Stimulated activated CD8-positive, alpha-beta memory T cell treated with anti-CD3 and anti-CD28 coated beads, Interleukin-12 subunit alpha, Interleukin-12 subunit beta, amount 100 ng/mL, for 4 hours (primary cell): ENCODE results near the gene MICALL1.

Source experiments
- DNase-seq: peaks from one replicate; pipeline ENCODE4 v3.0.0-alpha.2; 2020; ENCODE audit warnings: low read depth

MICALL1 gene

GRCh38 chr22:37906364-37907008 lies 389 bp downstream of the MICALL1 start:
- DNase-seq = no peak

DNA sequence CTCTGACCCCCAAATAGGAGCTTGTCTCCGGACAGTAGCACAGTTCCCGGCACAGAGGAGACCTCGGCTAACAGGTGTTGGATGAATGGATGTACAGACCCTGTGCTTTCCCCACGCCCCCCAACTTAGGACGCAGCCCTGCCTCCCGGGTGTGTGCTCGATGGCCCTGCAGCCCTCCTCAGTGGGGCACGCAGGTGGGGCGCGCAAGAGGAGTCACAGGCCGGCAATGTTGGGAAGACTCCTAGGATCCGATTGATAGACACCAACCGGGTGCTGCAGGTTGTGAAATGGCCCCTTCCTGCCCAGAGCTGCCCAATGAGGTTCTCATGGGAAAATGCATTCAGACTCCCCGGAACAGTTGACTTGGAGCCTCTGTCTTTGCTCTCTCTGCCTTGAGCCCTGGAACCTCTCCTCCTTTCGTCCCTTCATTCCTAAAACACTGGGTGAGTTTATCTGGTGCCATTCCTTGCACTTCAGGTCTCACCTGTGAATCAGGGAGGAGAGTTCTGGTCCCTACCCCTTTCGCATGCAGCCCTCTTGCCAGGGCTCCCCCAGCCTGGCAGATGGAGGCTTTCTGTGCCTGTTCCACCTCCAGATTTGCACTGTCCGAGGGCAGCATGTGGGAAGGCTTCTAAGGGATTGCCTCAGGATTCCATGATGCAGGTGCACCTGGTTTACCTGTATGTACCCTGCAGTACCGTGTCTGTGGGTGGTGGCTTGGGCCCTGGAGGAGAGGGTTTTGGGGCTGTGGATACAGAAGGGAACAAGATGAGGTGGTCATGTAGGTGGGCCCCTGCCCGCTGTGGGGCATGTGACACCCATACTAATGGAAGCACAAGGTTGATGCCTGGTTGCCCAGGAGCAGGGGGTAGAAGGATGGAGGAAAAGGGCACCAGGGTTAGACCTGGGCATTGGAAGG lies 1.2 kb downstream of the MICALL1 start:
- DNase-seq = no peak

DNA sequence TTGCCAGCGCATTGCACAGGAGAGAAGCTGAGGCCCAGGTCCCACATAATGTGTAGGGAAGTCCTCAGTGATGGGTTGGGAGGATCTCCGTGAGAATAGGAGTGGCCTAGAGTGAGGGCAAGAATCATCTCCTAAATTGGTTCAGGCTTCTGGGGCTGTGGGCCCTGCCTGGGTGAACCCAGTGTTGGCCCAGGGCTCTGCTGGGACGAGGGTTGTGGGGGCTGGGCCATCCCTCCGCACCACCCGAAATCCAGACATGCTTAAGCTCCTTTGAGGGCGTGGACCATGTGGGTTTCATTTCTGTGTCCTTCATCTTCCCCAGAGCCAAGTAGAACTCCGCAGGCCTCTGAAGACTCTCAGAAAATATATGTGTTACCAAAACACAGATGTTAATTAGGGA lies 3.7 kb downstream of the MICALL1 start:
- DNase-seq = no peak

DNA sequence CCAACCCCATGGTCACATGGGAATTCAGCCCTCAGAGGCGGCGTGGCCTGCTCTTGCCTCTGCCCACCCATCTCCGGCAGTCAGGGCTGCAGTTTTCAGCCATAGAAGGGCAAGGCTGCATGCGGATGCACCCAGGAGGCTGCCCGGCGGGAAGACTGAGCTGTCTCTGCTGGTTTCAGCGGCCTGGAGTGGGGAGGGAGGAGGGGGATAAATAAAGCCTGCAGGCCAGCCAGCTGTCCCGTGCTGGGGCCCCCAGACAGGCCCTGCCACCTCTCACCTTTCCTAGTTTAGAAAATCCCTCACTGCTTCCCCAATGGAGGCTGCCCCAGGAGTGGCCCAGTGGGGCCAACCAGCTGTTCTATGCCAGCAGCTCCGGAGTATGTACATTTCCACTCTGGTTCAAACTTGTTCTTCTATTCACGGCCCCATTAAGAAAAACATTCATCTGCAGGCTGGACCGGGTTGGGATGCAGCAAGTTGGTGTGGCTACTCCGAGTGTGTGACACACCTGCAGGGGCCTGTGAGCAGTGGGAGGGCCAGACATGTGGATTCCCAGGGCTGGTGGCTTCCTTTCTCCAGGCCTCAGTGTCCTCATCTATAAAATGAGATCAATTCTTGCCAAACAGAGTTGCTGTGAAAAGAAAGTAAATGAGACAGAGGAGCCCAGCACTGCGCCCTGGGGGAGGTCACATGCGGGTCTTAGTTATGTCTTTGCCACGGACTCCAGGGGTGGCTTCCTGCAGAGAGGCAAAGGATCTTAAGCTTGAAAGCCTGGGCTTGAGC lies 5.0 kb downstream of the MICALL1 start:
- no peak for DNase-seq

- DNase-seq = no peak
Observed at GRCh38 chr22:37911697-37912096, 5.6 kb downstream of the MICALL1 start.

- DNase-seq = no peak
Observed at GRCh38 chr22:37912171-37912570, 6.1 kb downstream of the MICALL1 start.

- no peak for DNase-seq
Observed at GRCh38 chr22:37913233-37913721, 7.2 kb downstream of the MICALL1 start.

DNA sequence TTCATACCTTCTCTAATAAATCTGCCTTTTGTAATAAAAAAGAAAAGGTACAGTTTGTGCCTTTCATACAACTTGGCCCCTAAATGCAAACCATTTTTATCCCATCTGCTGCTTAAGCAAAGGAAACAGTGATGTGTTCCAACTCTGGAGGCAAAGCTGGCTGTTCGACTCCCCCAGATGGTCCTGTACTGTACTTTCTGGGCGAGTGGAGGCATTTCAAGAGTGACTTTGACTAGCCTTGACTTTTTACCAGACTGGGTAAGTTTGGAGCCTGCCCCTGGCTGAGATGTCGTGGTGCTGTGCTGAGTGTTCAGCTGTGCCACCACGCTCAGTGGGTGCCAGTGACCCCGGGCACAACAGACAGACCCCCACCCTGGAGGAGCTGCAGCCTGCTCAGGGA lies 10.2 kb downstream of the MICALL1 start:
- no peak for DNase-seq

DNA sequence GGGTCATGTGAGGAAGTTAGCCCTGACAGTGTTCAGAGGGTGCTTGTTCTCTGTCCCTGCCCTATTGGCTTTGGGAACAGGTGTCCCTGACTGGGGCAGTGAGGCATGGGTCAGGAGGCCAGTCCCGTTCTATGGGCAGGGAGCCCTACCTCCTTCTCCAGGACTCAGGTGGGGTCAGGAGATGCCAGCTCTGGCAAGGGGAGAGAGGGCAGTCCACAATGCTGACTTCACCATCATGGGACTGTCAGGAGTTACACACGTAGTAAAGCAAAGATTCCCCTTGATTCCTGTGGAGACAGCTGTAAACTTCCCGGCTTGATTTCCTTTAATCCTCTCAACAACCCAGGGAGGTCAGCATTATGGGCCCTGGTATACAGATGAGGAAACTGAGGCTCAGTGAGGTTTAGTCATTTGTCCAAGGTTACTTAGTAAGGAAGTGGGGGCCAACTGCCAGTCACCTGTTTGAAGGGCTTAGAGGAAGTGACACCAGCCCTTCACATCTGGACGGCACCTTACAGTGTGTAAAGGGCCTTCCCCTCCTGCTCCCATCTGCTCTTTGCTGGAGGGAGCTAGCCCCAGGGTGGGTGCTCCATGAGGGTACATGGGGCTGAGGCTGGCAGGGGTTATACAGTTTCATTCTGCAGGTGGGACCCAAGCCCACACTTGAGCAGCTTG lies 11.9 kb downstream of the MICALL1 start:
- no peak for DNase-seq

GRCh38 chr22:37918580-37919270 lies 12.6 kb downstream of the MICALL1 start:
- DNase-seq = no peak

GRCh38 chr22:37920126-37920525 lies 14.0 kb downstream of the MICALL1 start:
- no peak for DNase-seq

- no peak for DNase-seq
Observed at GRCh38 chr22:37922191-37922590, 16.1 kb downstream of the MICALL1 start.

DNA sequence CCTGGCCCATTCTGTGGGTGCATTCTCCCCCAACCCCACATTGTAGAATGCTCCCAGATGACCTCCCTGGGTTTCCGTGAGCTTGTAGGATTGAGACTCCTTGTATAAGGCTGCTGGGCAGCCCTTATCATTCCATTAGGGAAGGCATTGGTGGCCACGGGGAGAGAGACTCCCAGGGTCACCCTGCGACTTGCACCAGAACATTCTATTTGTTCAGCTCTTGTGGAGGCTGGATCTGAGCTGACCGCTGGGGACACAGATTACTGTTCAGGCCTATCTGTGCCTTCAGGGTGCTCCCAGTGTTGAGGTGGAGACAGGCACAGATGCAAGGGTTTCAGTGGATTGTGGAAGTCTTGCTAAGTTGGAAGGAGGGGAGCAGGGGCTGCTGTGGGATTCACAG lies 17.8 kb downstream of the MICALL1 start:
- no peak for DNase-seq

- DNase-seq = no peak
Observed at GRCh38 chr22:37924386-37925065, 18.4 kb downstream of the MICALL1 start.

DNA sequence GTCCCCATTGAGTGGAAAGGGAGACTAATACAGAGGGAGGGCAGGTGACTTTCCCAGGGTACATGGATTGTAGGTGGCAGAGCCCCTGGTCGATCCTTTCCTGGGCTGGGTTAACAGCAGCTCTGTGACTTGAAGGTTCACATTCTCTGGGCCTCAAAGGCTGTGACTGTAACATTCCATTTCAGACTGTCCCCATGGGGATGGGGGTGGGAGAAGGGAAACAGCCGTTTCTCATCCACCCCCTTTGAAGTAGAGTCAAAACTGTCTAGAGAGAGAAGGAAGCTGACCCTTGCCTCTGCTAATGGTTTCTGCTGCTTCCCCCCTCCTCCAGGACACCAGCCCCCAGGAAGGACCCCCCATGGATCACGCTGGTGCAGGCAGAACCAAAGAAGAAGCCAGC lies 19.2 kb downstream of the MICALL1 start:
- DNase-seq = no peak

DNA sequence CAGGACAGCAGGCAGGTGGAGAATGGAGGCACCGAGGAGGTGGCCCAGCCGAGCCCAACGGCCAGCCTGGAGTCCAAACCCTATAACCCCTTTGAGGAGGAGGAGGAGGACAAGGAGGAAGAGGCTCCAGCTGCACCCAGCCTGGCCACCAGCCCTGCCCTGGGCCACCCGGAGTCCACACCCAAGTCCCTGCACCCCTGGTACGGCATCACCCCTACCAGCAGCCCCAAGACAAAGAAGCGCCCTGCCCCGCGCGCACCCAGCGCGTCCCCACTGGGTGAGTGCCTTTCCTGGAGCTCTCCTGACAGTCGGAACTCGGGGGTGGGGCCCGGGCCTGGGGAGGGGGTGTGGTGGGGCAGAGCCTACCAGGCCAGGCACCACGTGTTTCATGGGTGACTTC lies 19.7 kb downstream of the MICALL1 start:
- no peak for DNase-seq

DNA sequence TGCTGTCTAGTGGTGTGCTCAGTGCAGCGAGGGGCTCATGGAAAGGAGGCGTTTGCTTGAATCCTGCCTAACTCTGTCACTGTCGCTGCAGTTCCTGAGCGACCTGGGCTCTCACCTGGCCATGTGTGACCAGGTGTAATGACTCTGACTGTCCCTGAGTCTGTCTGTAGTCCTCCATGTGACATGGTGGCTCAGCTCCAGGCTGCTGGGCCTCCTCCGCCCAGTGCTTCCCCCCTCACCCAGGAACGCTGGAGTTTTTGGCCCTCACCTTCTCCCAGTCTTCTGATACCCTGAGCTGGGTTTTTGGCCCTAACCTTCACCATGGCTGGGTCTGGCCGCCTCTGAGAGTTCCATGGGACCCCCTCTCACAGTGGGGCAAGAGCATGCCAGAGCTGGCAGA lies 20.3 kb downstream of the MICALL1 start:
- no peak for DNase-seq

- no peak for DNase-seq
Observed at GRCh38 chr22:37926771-37927636, 20.9 kb downstream of the MICALL1 start.

GRCh38 chr22:37927637-37927936 lies 21.5 kb downstream of the MICALL1 start:
- no peak for DNase-seq

DNA sequence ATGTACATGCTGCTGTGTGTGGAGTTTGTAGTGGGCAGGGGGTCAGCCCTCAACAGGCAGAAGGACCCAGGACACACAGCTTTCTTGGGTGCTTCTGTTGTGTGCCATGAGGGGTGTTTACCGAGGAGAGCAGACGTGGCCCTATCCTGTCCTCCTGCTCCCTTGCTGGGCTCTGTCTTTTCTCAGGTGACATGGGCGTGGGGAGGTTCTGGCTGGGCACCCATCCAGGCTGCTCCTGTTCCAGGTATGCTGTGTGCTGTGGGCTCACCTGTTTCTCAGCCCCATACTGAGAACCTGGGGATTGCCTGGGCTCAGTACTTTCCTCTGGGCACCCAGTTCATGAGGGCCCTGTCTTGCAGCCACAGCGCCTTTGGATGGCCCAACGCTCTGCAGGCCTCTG lies 23.3 kb downstream of the MICALL1 start:
- no peak for DNase-seq
